Measurements from ENCODE around the gene SHISA5. TPM values are rescaled to one million over a fixed set of nuclear protein-coding genes. Genes with fewer than 3 reads are reported as not detected.

SHISA5 gene
- total and polyA plus RNA-seq, 2 donors (not counting 1 experiment from before 2014, with no cell fraction given), result 147 to 183 TPM

GRCh38 chr3:48467473-48468267 lies 36.3 kb downstream of the SHISA5 start:
- Mint-ChIP-seq H3K27ac (peak overlapping the region; percentile 94), H3K4me1 (peaks cover 56% of the 10 kb centered on the region), H3K27me3 (no peaks in the 10 kb centered on the region), H3K4me3 (peak overlapping the region; percentile 94), H3K9me3 (ENCODE audit: insufficient read depth) (no peaks in the 10 kb centered on the region)
- Histone ChIP-seq H3K4me2 (replicated peaks; ENCODE audit: low read depth, low read length, poor library complexity, severe bottlenecking) (peak overlapping the region; percentile 95), H3K4me3 (ENCODE audit: control extremely low read depth in 1 of 5, extremely low read depth in 1 of 5, insufficient read depth in 1 of 5, low read depth in 2 of 5, low read length in 4 of 5) (peak overlapping the region in 4 of 5 experiments; percentile 82 to 92 (median 90)), H3K4me1 (ENCODE audit: control insufficient read depth in 2 of 2, insufficient read depth in 2 of 2, low read length in 2 of 2) (peaks cover 61 to 70% of the 10 kb centered on the region in 2 donors), H4K20me1 (ENCODE audit: control insufficient read depth, insufficient read depth, low read length, poor library complexity, severe bottlenecking) (peaks cover 35% of the 10 kb centered on the region), H2AFZ (ENCODE audit: insufficient read depth, low read depth, low read length, poor library complexity, severe bottlenecking) (no peak overlapping the region), H3K79me2 (ENCODE audit: control insufficient read depth, insufficient read depth, low read length) (peaks cover 77% of the 10 kb centered on the region), H3K9ac (ENCODE audit: low read length) (peak overlapping the region; percentile 90), H3K27me3 (replicated peaks in 1 of 4; ENCODE audit: control extremely low read depth in 1 of 4, control insufficient read depth in 3 of 4, insufficient read depth in 4 of 4, low read length in 3 of 4) (no peaks in the 10 kb centered on the region), H3K27ac (ENCODE audit: low read length in 2 of 2) (peak overlapping the region; percentile 96 to 99), H3K9me3 (ENCODE audit: control extremely low read depth in 1 of 3, control insufficient read depth in 2 of 3, insufficient read depth in 1 of 3, low read length in 2 of 3) (no peaks in the 10 kb centered on the region), H3K36me3 (replicated peaks in 1 of 2; ENCODE audit: control extremely low read depth in 1 of 2, control insufficient read depth in 1 of 2, extremely low read depth in 1 of 2, insufficient read depth in 2 of 2, low read length in 1 of 2) (peaks cover 0 to 37% of the 10 kb centered on the region in 2 experiments)
- intact Hi-C loops (cut with micrococcal nuclease), result loop anchor here (10.0 kb wide), 1 partner anchor 217 kb away; the partner anchor contains the start of gene NCKIPSD
- WGBS (ENCODE audit: insufficient coverage), result 85% methylated on average over 2 of the region's 7 CpGs
- TF ChIP-seq EZH2 (IDR thresholded peaks at IDR 0.05; ENCODE audit: borderline replicate concordance, insufficient read depth, low read depth, low read length, poor library complexity, severe bottlenecking), result no peak
- TF ChIP-seq CTCF (IDR thresholded peaks at IDR 0.05), result no peak
- CTCF ChIA-PET, result interaction anchor here (1.1 to 17.7 kb wide), 6 partner anchors 9 to 82 kb away, joined by 3 to 240 read pairs (median 8); partner anchors contain the start of gene SHISA5
- no peak for DNase-seq
- POLR2A ChIA-PET, result interaction anchor here (0.6 to 2.6 kb wide), 6 partner anchors 9 to 227 kb away, joined by 3 to 20 read pairs (median 8); partner anchors contain the start of gene ZNF589
- ATAC-seq (ENCODE audit: low read depth), result no peak

All from B cell (primary cell).